ENCODE measurements around the gene FYN. TPM values are rescaled to one million over a fixed set of nuclear protein-coding genes. Genes with fewer than 3 reads are reported as not detected.
A peak's percentile ranks its signal among the peaks of the same experiment; 100 is the strongest.

Gene FYN
- total RNA-seq, 4 donors from 2014 or later = 143 to 219 (median 165) TPM

DNA sequence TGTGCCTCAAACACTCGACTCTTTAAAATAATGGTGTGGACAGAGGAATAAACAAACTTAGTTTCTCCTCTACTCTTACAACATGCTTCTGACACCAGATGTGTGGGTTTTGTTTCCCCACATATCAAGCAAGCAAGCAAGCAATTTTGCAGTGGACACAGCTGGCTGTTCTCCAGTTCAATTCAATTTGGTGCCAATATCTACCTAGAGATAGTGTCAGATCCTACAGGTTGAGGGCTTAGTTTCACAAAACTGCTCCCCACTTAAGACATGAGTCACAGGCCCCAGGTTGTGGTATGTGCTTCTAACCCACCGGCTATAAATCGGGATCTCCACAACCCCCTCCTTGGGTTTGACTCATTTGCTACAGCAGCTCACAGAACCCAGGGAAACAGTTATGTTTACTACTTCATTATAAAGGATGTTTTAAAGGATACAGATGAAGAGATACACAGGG lies 136.2 kb downstream of the FYN start:
- H3K9me3 ChIP-seq = peaks cover 0 to 8% (median 0%) of the 10 kb centered on the region in 4 donors
- no peak for DNase-seq (ENCODE audit: low spot score in 2 of 2)
- H3K27me3 ChIP-seq = no peaks in the 10 kb centered on the region
- no peak overlapping the region for H3K4me3 ChIP-seq
- peaks cover 0 to 54% (median 11%) of the 10 kb centered on the region in 4 donors for H3K4me1 ChIP-seq
- TF ChIP-seq POLR2A (IDR thresholded peaks at IDR 0.05) = no peak
- no peak for TF ChIP-seq EP300 (IDR thresholded peaks at IDR 0.05)
- no peak for TF ChIP-seq CTCF (IDR thresholded peaks at IDR 0.05)
- H3K27ac ChIP-seq = no peak overlapping the region
- H3K36me3 ChIP-seq = peaks cover 0 to 7% (median 0%) of the 10 kb centered on the region in 3 donors
- 64 to 69% methylated on average over 3 of the region's 3 CpGs for WGBS, 2 donors

DNA sequence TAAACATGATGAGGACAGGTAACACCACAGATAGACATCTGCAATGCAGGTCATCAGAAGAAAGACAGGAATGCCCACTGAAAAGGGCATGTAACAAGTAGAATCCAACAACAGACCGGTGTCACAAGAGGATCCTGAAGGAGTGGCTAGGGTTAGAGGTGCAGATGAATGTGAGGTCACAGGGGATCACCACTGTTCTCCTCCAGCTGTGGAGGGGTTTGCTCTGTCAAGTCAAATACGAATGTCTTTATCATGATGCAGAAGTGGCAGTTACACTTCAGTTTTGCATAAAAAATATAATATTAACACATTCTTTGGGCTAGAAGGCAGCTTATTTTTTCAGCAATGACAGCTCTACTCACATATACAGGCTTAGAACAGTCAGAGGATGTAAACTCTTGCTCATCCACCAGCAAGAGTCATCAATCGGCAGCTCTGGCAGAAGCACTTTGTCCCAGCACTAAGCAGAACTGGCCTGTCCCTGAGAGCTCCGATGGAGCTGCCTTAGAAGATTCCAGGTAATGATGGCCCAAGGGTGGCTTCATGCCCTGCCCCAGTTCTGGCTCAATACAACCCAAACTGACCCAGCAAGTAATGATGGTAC lies 137.1 kb downstream of the FYN start:
- WGBS, 2 donors = 85 to 88% methylated on average over 4 of the region's 4 CpGs
- no peak for TF ChIP-seq POLR2A (IDR thresholded peaks at IDR 0.05)
- TF ChIP-seq EP300 (IDR thresholded peaks at IDR 0.05) = no peak
- no peak for TF ChIP-seq CTCF (IDR thresholded peaks at IDR 0.05)

DNA sequence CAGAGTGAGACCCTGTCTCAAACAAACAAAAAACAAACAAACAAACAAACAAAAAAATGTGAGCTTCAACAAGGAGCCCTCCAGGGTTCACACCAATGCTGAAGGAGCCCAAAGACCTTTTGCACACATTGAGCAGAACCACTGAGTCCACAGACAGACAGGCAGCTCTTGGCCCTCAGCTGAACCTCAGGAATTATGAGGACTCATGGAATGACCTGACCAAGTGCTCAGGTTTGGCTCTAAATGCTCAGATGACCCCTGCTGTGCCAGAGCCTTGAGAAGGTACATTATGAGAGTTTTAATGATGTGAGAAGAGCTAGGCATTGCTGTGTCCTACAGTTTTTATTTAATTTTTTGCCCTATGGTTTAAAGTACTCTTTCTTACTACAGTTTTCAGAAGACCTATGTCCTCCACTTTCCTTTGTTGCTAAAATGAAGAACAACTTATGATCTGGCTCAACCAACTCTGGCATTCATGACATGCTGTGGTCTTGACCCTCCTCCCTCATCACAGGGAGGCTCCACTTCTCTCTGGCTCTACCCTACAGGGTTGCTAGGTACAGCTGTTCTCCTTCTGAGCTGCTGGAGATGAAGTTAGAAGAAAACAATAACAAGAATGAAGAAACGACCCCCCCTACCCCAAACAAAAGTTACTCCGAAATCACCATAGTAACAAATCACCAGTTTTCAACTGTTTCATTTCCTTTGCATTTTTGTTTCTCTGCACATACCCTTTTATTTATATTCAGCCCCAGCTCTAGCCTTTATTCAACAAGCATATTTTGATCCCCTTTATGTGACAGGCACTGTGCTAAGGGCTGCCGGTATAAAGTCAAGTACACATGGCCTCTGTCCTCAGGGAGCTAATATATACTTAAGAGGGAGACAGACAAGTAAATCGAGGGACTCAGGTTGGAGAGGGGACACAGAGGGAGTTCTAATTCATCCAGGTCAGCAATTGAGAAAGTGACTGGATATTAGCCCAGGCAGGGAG lies 138.9 kb downstream of the FYN start:
- peaks cover 0 to 7% (median 0%) of the 10 kb centered on the region in 3 donors for H3K36me3 ChIP-seq
- DNase-seq (ENCODE audit: low spot score in 2 of 2) = no peak

More for the DNA sequence above, 137.1 kb downstream of the FYN start:
- Histone ChIP-seq H3K27me3 (no peaks in the 10 kb centered on the region), H3K27ac (no peak overlapping the region), H3K4me1 (peaks cover 0 to 64% (median 19%) of the 10 kb centered on the region in 4 donors), H3K9me3 (peaks cover 0 to 8% (median 0%) of the 10 kb centered on the region in 4 donors), H3K36me3 (peaks cover 0 to 7% (median 0%) of the 10 kb centered on the region in 3 donors), H3K4me3 (no peak overlapping the region)
- no peak for DNase-seq (ENCODE audit: low spot score in 2 of 2)

DNA sequence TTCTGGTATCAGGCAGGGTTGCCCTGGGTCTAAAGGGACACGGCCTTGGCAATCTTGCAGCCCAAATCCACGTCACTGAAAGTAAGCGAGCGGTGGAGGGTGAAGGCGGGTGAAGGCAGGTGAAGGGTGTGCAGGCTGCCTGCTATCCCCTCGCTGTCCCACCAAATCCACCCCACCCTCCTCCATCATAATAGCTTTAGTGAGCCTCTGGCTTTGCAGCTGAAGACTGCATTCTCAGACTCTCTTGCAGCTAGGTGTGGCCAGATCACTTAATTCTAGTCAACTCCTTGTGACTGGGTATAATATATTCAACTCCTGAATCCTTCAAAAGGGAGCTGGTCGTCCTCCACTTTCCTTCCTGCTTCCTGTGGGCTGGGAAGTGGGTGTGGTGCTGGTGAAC lies 140.9 kb downstream of the FYN start:
- TF ChIP-seq EP300 (IDR thresholded peaks at IDR 0.05) (no peak), CTCF (IDR thresholded peaks at IDR 0.05) (no peak), POLR2A (IDR thresholded peaks at IDR 0.05) (no peak)
- no peaks in the 10 kb centered on the region for H3K27me3 ChIP-seq
- DNase-seq (ENCODE audit: low spot score in 2 of 2) = no peak
- WGBS, 2 donors = 91 to 93% methylated on average over 7 of the region's 7 CpGs
- peaks cover 0 to 7% (median 0%) of the 10 kb centered on the region in 3 donors for H3K36me3 ChIP-seq
- H3K4me3 ChIP-seq = no peak overlapping the region
- H3K9me3 ChIP-seq = peaks cover 0 to 8% (median 0%) of the 10 kb centered on the region in 4 donors
- H3K27ac ChIP-seq = peak overlapping the region in 2 of 4 donors; percentile 80 to 84
- H3K4me1 ChIP-seq = peaks cover 0 to 71% (median 27%) of the 10 kb centered on the region in 4 donors

More for the DNA sequence above, 138.9 kb downstream of the FYN start:
- H3K27ac ChIP-seq = no peak overlapping the region
- TF ChIP-seq CTCF (IDR thresholded peaks at IDR 0.05) (no peak), POLR2A (IDR thresholded peaks at IDR 0.05) (no peak), EP300 (IDR thresholded peaks at IDR 0.05) (no peak)
- 47 to 48% methylated on average over 4 of the region's 4 CpGs for WGBS, 2 donors
- no peak overlapping the region for H3K4me3 ChIP-seq
- H3K27me3 ChIP-seq = no peaks in the 10 kb centered on the region
- peaks cover 0 to 73% (median 27%) of the 10 kb centered on the region in 4 donors for H3K4me1 ChIP-seq
- peaks cover 0 to 8% (median 0%) of the 10 kb centered on the region in 4 donors for H3K9me3 ChIP-seq

Measured in tibial nerve (tissue), 4 donors.